ENCODE results near the gene OR6K3.

Gene OR6K3

GRCh38 chr1:158720620-158721019, at the start of gene OR6K3:
Gene OR6K3 (minus strand): TSS chr1:158720720. CDS start chr1:158718115, 2,605 bp downstream.
- Histone ChIP-seq H3K9me3 (ENCODE audit: low read length) (no peaks in the 10 kb centered on the region), H3K4me3 (ENCODE audit: low read length) (no peak within 1 kb of the TSS), H3K36me3 (ENCODE audit: insufficient read depth, low read length) (no peaks in the 10 kb centered on the region), H3K4me1 (ENCODE audit: insufficient read depth, low read length) (no peaks in the 10 kb centered on the region), H2AFZ (ENCODE audit: low read depth, low read length) (no peak within 1 kb of the TSS), H3K27me3 (ENCODE audit: insufficient read depth, low read length) (no peaks in the 10 kb centered on the region)

DNA sequence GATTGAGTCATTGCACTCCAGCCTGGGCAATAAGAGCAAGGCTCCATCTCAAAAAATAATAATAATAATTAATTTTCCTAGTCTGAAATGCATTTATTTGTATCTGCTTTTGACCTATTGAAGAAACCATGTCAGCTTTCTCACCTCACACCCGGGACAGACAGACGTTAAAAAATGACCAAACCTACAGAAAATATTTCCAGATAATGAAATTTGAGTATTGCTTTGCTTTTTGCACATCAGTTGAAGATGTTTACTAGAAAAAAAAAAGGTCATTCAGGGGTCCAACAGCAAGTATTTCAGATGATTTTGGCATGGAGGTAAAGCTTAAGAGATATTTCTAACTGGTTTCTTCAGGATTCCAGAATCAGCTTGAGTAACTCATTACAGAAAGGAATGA, 33.9 kb upstream of the OR6K3 start, which contains the start of gene OR6K6:
Gene OR6K6 (plus strand): TSS at position 301 of the 400 bp plus-strand sequence. CDS start 168 bp downstream, outside the sequence.
- Histone ChIP-seq H3K4me1 (ENCODE audit: insufficient read depth, low read length) (no peaks in the 10 kb centered on the region), H3K36me3 (ENCODE audit: insufficient read depth, low read length) (no peaks in the 10 kb centered on the region), H3K4me3 (ENCODE audit: low read length) (no peak within 1 kb of the TSS), H2AFZ (ENCODE audit: low read depth, low read length) (no peak within 1 kb of the TSS), H3K9me3 (ENCODE audit: low read length) (no peaks in the 10 kb centered on the region), H3K27me3 (ENCODE audit: insufficient read depth, low read length) (peaks cover 6% of the 10 kb centered on the region)

GRCh38 chr1:158752155-158752712, 31.7 kb upstream of the OR6K3 start:
- no peak overlapping the region for H2AFZ ChIP-seq (ENCODE audit: low read depth, low read length)
- H3K27me3 ChIP-seq (ENCODE audit: insufficient read depth, low read length): peaks cover 6% of the 10 kb centered on the region
- no peaks in the 10 kb centered on the region for H3K36me3 ChIP-seq (ENCODE audit: insufficient read depth, low read length)
- H3K9me3 ChIP-seq (ENCODE audit: low read length): no peaks in the 10 kb centered on the region
- H3K4me1 ChIP-seq (ENCODE audit: insufficient read depth, low read length): no peaks in the 10 kb centered on the region
- H3K4me3 ChIP-seq (ENCODE audit: low read length): no peak overlapping the region

DNA sequence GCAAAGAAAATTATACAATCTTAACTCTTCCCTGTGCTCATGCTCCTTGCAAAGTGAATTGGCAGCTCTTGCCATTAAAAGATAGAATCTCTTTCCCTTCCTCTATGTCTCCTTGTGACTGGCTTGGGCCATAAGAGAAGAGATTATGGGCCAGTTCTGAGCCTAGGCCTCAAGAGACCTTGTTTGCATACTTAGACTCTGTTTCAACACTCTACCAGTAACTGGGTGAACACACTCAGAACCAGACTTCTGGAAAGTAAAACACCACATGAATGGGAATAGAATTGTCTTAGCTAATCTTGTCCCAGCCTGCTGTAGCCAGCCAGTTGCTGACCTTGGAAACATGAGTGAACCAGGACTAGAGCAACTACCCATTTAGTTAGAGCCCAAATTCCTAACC, 15.3 kb upstream of the OR6K3 start:
- Histone ChIP-seq H3K9me3 (ENCODE audit: low read length) (no peaks in the 10 kb centered on the region), H3K36me3 (ENCODE audit: insufficient read depth, low read length) (no peaks in the 10 kb centered on the region), H2AFZ (ENCODE audit: low read depth, low read length) (no peak overlapping the region), H3K4me3 (ENCODE audit: low read length) (no peak overlapping the region), H3K27me3 (ENCODE audit: insufficient read depth, low read length) (no peaks in the 10 kb centered on the region), H3K4me1 (ENCODE audit: insufficient read depth, low read length) (no peaks in the 10 kb centered on the region)

DNA sequence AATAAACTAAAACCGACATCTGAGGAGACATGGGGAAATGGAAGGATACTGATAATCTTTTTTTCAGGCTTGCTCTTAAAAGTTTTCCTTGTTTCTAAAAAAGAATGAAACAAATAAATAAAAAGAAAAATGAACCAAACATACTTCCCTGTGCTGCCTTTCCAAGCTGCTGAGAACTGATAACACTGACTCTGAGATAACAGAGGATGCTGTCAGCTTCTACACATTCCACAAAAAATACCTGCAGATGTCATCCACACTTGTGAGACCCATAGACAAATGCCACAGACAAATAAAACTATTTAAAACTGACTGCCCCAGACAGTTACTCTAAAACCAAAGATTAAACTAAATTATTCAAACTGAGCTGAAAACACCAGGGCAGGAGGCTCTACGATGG, 12.0 kb upstream of the OR6K3 start:
- Histone ChIP-seq H3K4me3 (ENCODE audit: low read length) (no peak overlapping the region), H3K36me3 (ENCODE audit: insufficient read depth, low read length) (no peaks in the 10 kb centered on the region), H3K9me3 (ENCODE audit: low read length) (no peaks in the 10 kb centered on the region), H2AFZ (ENCODE audit: low read depth, low read length) (no peak overlapping the region), H3K4me1 (ENCODE audit: insufficient read depth, low read length) (no peaks in the 10 kb centered on the region), H3K27me3 (ENCODE audit: insufficient read depth, low read length) (no peaks in the 10 kb centered on the region)

DNA sequence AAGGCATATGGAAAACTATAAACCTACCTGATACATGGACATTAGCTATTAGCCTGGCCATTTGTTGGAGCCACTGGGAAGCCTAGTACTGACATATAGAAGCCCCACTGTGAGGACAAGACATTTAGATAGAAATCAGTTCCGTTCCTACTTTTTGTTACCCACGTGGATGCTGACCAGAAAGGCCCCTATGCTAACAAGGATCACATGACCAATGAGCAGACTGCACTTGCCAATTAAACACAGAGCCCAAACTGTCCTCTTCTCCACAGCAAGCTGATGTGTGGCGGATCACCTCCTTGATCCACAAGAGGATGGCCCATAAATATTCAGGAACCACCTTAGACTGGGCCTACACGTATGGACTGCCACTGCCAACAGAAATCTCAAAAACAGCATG, 11.2 kb upstream of the OR6K3 start:
- H3K27me3 ChIP-seq (ENCODE audit: insufficient read depth, low read length): no peaks in the 10 kb centered on the region
- H3K4me3 ChIP-seq (ENCODE audit: low read length): no peak overlapping the region
- H2AFZ ChIP-seq (ENCODE audit: low read depth, low read length): no peak overlapping the region
- H3K36me3 ChIP-seq (ENCODE audit: insufficient read depth, low read length): no peaks in the 10 kb centered on the region
- H3K9me3 ChIP-seq (ENCODE audit: low read length): no peaks in the 10 kb centered on the region
- H3K4me1 ChIP-seq (ENCODE audit: insufficient read depth, low read length): no peaks in the 10 kb centered on the region

GRCh38 chr1:158730453-158730852, 9.9 kb upstream of the OR6K3 start:
- Histone ChIP-seq H3K4me3 (ENCODE audit: low read length) (no peak overlapping the region), H3K4me1 (ENCODE audit: insufficient read depth, low read length) (no peaks in the 10 kb centered on the region), H3K36me3 (ENCODE audit: insufficient read depth, low read length) (no peaks in the 10 kb centered on the region), H3K27me3 (ENCODE audit: insufficient read depth, low read length) (no peaks in the 10 kb centered on the region), H2AFZ (ENCODE audit: low read depth, low read length) (no peak overlapping the region), H3K9me3 (ENCODE audit: low read length) (no peaks in the 10 kb centered on the region)

DNA sequence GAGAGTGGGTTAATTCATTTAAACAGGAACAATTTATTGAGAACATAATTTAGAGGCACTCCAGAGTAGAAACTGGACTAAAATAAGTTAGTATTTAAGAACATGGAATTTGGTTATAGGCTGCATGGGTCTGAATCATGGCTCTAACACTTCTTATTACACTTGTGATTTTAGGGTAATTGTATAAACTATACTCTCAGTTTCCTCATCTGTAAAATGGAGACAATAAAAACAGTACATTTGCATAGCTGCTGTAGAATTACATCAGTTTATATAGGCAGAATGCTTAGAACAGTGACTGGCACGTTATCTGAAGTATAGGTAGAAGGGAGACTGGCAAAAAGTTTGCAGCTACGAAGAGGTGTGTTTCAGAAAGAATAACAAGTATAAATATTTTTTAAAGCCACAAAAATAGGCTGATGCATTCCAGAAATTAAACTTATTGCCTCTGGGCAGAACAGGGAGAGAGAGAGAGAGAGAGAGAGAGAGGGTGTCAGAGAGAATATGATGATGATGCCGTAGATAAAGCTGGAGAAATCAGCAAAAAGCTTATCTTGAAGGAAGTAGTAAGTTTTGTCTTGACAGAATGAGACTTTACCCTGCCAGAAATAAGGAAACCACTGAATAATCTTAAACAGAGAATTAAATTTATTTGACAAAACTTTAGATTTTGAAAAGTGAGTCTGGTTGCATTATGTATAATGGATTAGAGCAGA, 8.1 kb upstream of the OR6K3 start:
- Histone ChIP-seq H3K4me3 (ENCODE audit: low read length) (no peak overlapping the region), H2AFZ (ENCODE audit: low read depth, low read length) (no peak overlapping the region), H3K36me3 (ENCODE audit: insufficient read depth, low read length) (no peaks in the 10 kb centered on the region), H3K27me3 (ENCODE audit: insufficient read depth, low read length) (no peaks in the 10 kb centered on the region), H3K4me1 (ENCODE audit: insufficient read depth, low read length) (no peaks in the 10 kb centered on the region), H3K9me3 (ENCODE audit: low read length) (no peaks in the 10 kb centered on the region)

DNA sequence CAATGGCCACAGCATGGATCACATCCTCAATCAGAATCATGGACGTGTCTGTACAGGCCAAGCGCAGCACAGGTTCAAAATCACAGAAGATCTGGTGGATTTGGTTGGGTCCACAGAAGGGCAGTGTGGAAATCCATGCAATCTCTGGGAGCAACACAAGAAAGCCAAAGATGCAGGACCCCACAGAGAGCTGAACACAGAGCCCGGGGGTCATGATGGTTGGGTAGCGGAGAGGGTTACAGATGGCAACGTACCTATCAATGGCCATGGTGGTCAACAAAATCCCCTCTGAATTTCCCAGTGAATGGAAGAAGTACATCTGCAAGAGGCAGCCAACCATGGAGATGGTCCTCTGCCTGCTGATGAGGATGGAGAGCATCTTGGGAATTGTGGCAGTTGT, 3.9 kb upstream of the OR6K3 start:
- Histone ChIP-seq H3K4me1 (ENCODE audit: insufficient read depth, low read length) (no peaks in the 10 kb centered on the region), H3K36me3 (ENCODE audit: insufficient read depth, low read length) (no peaks in the 10 kb centered on the region), H3K9me3 (ENCODE audit: low read length) (no peaks in the 10 kb centered on the region), H3K4me3 (ENCODE audit: low read length) (no peak overlapping the region), H2AFZ (ENCODE audit: low read depth, low read length) (no peak overlapping the region), H3K27me3 (ENCODE audit: insufficient read depth, low read length) (no peaks in the 10 kb centered on the region)

GRCh38 chr1:158719664-158720063, 856 bp downstream of the OR6K3 start:
- Histone ChIP-seq H2AFZ (ENCODE audit: low read depth, low read length) (no peak overlapping the region), H3K4me1 (ENCODE audit: insufficient read depth, low read length) (no peaks in the 10 kb centered on the region), H3K9me3 (ENCODE audit: low read length) (no peaks in the 10 kb centered on the region), H3K27me3 (ENCODE audit: insufficient read depth, low read length) (no peaks in the 10 kb centered on the region), H3K36me3 (ENCODE audit: insufficient read depth, low read length) (no peaks in the 10 kb centered on the region), H3K4me3 (ENCODE audit: low read length) (no peak overlapping the region)

DNA sequence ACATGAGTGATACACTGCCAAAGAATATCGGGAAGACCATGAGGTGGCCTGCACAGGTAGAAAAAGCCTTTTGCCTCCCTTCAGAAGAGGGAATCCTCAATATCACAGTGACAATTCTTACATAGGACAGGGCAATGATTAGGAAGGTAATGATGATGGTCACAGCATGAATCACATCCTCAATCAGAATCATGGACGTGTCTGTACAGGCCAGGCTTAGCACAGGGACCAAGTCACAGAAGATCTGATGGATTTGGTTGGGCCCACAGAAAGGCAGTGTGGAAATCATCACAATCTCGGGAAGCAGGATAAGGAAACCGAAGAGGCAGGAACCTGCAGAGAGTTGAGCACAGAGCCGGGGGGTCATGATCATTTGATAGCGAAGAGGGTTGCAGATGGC, 3.2 kb downstream of the OR6K3 start:
- no peak overlapping the region for H3K4me3 ChIP-seq (ENCODE audit: low read length)
- no peaks in the 10 kb centered on the region for H3K27me3 ChIP-seq (ENCODE audit: insufficient read depth, low read length)
- H3K4me1 ChIP-seq (ENCODE audit: insufficient read depth, low read length): no peaks in the 10 kb centered on the region
- no peak overlapping the region for H2AFZ ChIP-seq (ENCODE audit: low read depth, low read length)
- no peaks in the 10 kb centered on the region for H3K9me3 ChIP-seq (ENCODE audit: low read length)
- H3K36me3 ChIP-seq (ENCODE audit: insufficient read depth, low read length): no peaks in the 10 kb centered on the region

GRCh38 chr1:158716335-158716734, 4.2 kb downstream of the OR6K3 start:
- Histone ChIP-seq H3K4me3 (ENCODE audit: low read length) (no peak overlapping the region), H3K9me3 (ENCODE audit: low read length) (no peaks in the 10 kb centered on the region), H2AFZ (ENCODE audit: low read depth, low read length) (no peak overlapping the region), H3K4me1 (ENCODE audit: insufficient read depth, low read length) (no peaks in the 10 kb centered on the region), H3K27me3 (ENCODE audit: insufficient read depth, low read length) (no peaks in the 10 kb centered on the region), H3K36me3 (ENCODE audit: insufficient read depth, low read length) (no peaks in the 10 kb centered on the region)

- Histone ChIP-seq H3K4me3 (ENCODE audit: low read length) (no peak overlapping the region), H3K9me3 (ENCODE audit: low read length) (no peaks in the 10 kb centered on the region), H2AFZ (ENCODE audit: low read depth, low read length) (no peak overlapping the region), H3K4me1 (ENCODE audit: insufficient read depth, low read length) (no peaks in the 10 kb centered on the region), H3K36me3 (ENCODE audit: insufficient read depth, low read length) (no peaks in the 10 kb centered on the region), H3K27me3 (ENCODE audit: insufficient read depth, low read length) (no peaks in the 10 kb centered on the region)
Measured at GRCh38 chr1:158714754-158715153, 5.8 kb downstream of the OR6K3 start.

DNA sequence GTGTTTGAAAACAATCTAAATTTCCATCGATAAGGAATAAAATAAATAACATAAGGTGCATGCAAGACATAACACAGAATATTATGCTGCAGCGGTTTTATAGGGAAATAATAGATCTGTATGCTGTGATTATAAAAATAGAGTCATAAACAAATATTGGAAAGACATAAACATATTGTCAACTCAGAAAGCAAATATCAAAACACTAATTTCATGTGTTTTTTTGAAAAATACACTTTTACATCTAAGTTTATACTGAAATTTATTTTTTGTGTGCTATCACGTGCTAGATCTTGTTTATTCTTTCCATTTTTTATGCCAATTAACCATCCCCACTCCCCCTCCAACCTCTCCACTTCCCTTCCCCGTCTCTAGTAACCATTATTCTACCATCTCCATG, 9.4 kb downstream of the OR6K3 start:
- Histone ChIP-seq H3K4me3 (ENCODE audit: low read length) (no peak overlapping the region), H3K36me3 (ENCODE audit: insufficient read depth, low read length) (no peaks in the 10 kb centered on the region), H3K27me3 (ENCODE audit: insufficient read depth, low read length) (no peaks in the 10 kb centered on the region), H3K9me3 (ENCODE audit: low read length) (no peaks in the 10 kb centered on the region), H3K4me1 (ENCODE audit: insufficient read depth, low read length) (no peaks in the 10 kb centered on the region), H2AFZ (ENCODE audit: low read depth, low read length) (no peak overlapping the region)

Data from neuron (in vitro differentiated cells).